K562 (cell line): ENCODE data around the gene TAS1R3. TPM values are rescaled to one million over a fixed set of nuclear protein-coding genes. Genes with fewer than 3 reads are reported as not detected.
A peak's percentile ranks its signal among the peaks of the same experiment; 100 is the strongest.

Experiments
- ATAC-seq: fragments of 200-7000 bp; cut with Tn5 transposase; 3 replicates; pipeline ENCODE4 v1.9.1; 2020; ENCODE audit warnings: moderate library complexity
- BruUV-seq: library from RNA; stranded (reverse); fragments of 400-500 nt; replicated peaks from 2 replicates; lab custom pipeline; 2021; lab: Mats Ljungman, UMichigan
- CTCF ChIA-PET: fragments of 300-600 bp; formaldehyde crosslinking; extraction: SDS; loops from one replicate; lab custom pipeline; 2021; ENCODE audit warnings: low intra/inter-chr PET ratio; lab: Yijun Ruan, JAX
- POLR2A ChIA-PET: fragments of 300-600, 350-650 bp; sonication (Branson Sonifier 250); formaldehyde crosslinking; extraction: SDS; loops from one replicate; lab custom pipeline; 2021; ENCODE audit warnings: antibody characterized with exemption, inconsistent platforms; lab: Yijun Ruan, JAX
- DNase-seq, 4 experiments: peaks; one replicate each; pipeline versions ENCODE4 v3.0.0 to v3.0.0-alpha.2; 2011 to 2018; ENCODE audit warnings: low spot score in 3 of 4, mixed read lengths in 3 of 4; ENCODE audit errors: extremely low read depth in 1 of 4
- FAIRE-seq: peaks from 2 replicates; lab custom pipeline; 2011; peaks lifted over from hg19 to GRCh38; lab: Jason Lieb, UNC
- H2AFZ ChIP-seq: 2 replicates; pipeline ENCODE4 v1.6.0; 2011; ENCODE audit warnings: low read depth, low read length, control low read depth, inconsistent platforms
- H3K27ac ChIP-seq: fragments of 200-600 bp; 3 replicates; pipeline ENCODE4 v1.8.0; 2011; ENCODE audit warnings: low read depth, mild to moderate bottlenecking, control low read depth, inconsistent platforms, low read length, moderate library complexity, mixed read lengths; ENCODE audit errors: extremely low read depth
- H3K27me3 ChIP-seq, 2 experiments: fragments of 300-600 bp in 1 of 2; 2 replicates in 1 of 2; 3 replicates in 1 of 2; pipeline versions ENCODE4 v1.6.0 to v1.8.0; 2011; ENCODE audit warnings: inconsistent platforms in 2 of 2, low read length in 2 of 2, mild to moderate bottlenecking in 1 of 2, mixed read lengths in 1 of 2, moderate library complexity in 1 of 2; ENCODE audit not compliant: control insufficient read depth in 2 of 2, insufficient read depth in 2 of 2
- H3K36me3 ChIP-seq: fragments of 300-600 bp; 3 replicates; pipeline ENCODE4 v1.8.0; 2011; ENCODE audit warnings: mild to moderate bottlenecking, low read length, inconsistent platforms; ENCODE audit not compliant: control insufficient read depth, insufficient read depth
- H3K4me1 ChIP-seq, 2 experiments: fragments of 200-600 bp in 1 of 2; replicated peaks in 1 of 2; 2 replicates in 1 of 2; 3 replicates in 1 of 2; pipeline versions ENCODE4 v1.5.1 to v1.8.0; 2011; ENCODE audit warnings: inconsistent platforms in 2 of 2, low read length in 2 of 2, mild to moderate bottlenecking in 1 of 2, mixed read lengths in 1 of 2, moderate library complexity in 1 of 2; ENCODE audit not compliant: control insufficient read depth in 2 of 2, insufficient read depth in 2 of 2
- H3K4me2 ChIP-seq: 2 replicates; pipeline ENCODE4 v1.6.1; 2011; ENCODE audit warnings: low read length, control low read depth, inconsistent platforms, mixed read lengths; ENCODE audit not compliant: insufficient read depth
- H3K4me3 ChIP-seq: fragments of 200-600 bp; sonication (generic), shearing (Covaris generic); 2 replicates; pipeline ENCODE4 v1.5.1; 2016; ENCODE audit warnings: control low read depth, inconsistent platforms
- H3K79me2 ChIP-seq: fragments of 200-600 bp; 3 replicates; pipeline ENCODE4 v1.8.0; 2011; ENCODE audit warnings: low read length, inconsistent platforms; ENCODE audit not compliant: control insufficient read depth, insufficient read depth
- H3K9ac ChIP-seq, 2 experiments: 2 replicates each; pipeline versions ENCODE4 v1.6.0 to v1.6.1; 2011; ENCODE audit warnings: low read depth in 2 of 2, low read length in 2 of 2, control low read depth in 1 of 2, inconsistent platforms in 1 of 2, mild to moderate bottlenecking in 1 of 2, mixed read lengths in 1 of 2; ENCODE audit not compliant: insufficient read depth in 1 of 2
- H3K9me1 ChIP-seq: one replicate; pipeline ENCODE4 v1.6.0; 2011; ENCODE audit warnings: inconsistent platforms, mild to moderate bottlenecking, low read length, moderate library complexity; ENCODE audit not compliant: control insufficient read depth, insufficient read depth
- H3K9me3 ChIP-seq: replicated peaks from 2 replicates; pipeline ENCODE4 v1.5.1; 2011; ENCODE audit warnings: low read depth, low read length, inconsistent platforms; ENCODE audit not compliant: control insufficient read depth, insufficient read depth
- H4K20me1 ChIP-seq: replicated peaks from 2 replicates; pipeline ENCODE4 v1.6.1; 2011; ENCODE audit warnings: low read length, inconsistent platforms, mixed read lengths; ENCODE audit not compliant: control insufficient read depth, insufficient read depth
- FIP1L1 ChIP-seq: fragments of 200-400 bp; formaldehyde crosslinking; IDR thresholded peaks from 2 replicates; pipeline ENCODE4 v1.6.1; 2018; ENCODE audit warnings: mild to moderate bottlenecking, low read depth, low read length; ENCODE audit not compliant: poor library complexity, severe bottlenecking
- NCOA6 ChIP-seq: fragments of 450-650 bp; IDR thresholded peaks from 2 replicates; pipeline ENCODE4 v1.6.1; 2017; ENCODE audit warnings: mild to moderate bottlenecking
- PHTF2 ChIP-seq: fragments of 250-450 bp; sonication (Bioruptor Pico); IDR thresholded peaks from 2 replicates; pipeline ENCODE4 v1.5.0; 2021; ENCODE audit warnings: mild to moderate bottlenecking
- ZNF121 ChIP-seq: sonication (generic); formaldehyde crosslinking; conservative IDR thresholded peaks from 2 replicates; pipeline ENCODE4 v1.8.0; 2022; ENCODE audit warnings: missing genetic modification reagents
- WGBS: fragments of 100-300 bp; shearing (Covaris generic); methylation state at CpG from one replicate; pipeline ENCODE4 v1.1.6; 2016; ENCODE audit warnings: low coverage, mixed read lengths; ENCODE audit not compliant: insufficient coverage; ENCODE audit errors: missing lambda C conversion rate; 5-methylcytosine and 5-hydroxymethylcytosine counted together
- in situ Hi-C: fragments of 300-500 bp; cut with MboI; formaldehyde crosslinking; loops from 4 replicates; pipeline ENCODE4 v1.15.0; 2018; ENCODE audit warnings: inconsistent platforms, mixed read lengths
- intact Hi-C: fragments of 100-400 bp; cut with micrococcal nuclease; formaldehyde crosslinking; loops from 2 replicates; pipeline ENCODE4 v1.14.2; 2022
- polyA plus RNA-seq, 8 experiments: library from polyadenylated mRNA; depleted of rRNA in 4 of 8; stranded (reverse) in 5 of 8; unstranded in 3 of 8; fragments of >200 nt; fragmentation: Nextera tagmentation in 2 of 8; fragmentation: Illumina TruSeq in 1 of 8; extraction: Ambion mirVana in 2 of 8; extraction: Trizol in 1 of 8; gene quantifications; 2 replicates each; pipeline versions ENCODE4 v1.2.1 to v1.2.3, GENCODE V29; 2011 to 2014; ENCODE audit warnings: inconsistent platforms in 1 of 8, missing spikeins in 1 of 8
- total RNA-seq, 7 experiments: library from RNA; depleted of rRNA in 6 of 7; stranded (reverse); fragments of >200 nt in 6 of 7; fragmentation: Illumina TruSeq in 2 of 7; extraction: Trizol in 2 of 7; gene quantifications; 2 replicates each; pipeline versions ENCODE4 v1.2.1 to v1.2.3, GENCODE V29; 2011 to 2021; ENCODE audit warnings: low replicate concordance in 1 of 7
- TF ChIP-seq, protein P1 (sequence below): fragments of 200-800 bp; sonication (Bioruptor generic); IDR thresholded peaks from 2 replicates; pipeline ENCODE4 v1.6.1; 2017; ENCODE audit warnings: missing genetic modification characterization, missing compliant biosample characterization

Gene TAS1R3
- total and polyA plus RNA-seq, 9 of the 15 experiments (the other 6 are each of a cell fraction or from before 2014, with no cell fraction given): 0.07 to 0.13 TPM; not detected in 7

- ChIA-PET POLR2A (interaction anchor here (2.3 kb wide), 1 partner anchor 9 kb away, joined by 6 read pairs; no protein-coding TSS in a partner anchor), CTCF (no interaction called here)
- no peaks in the 10 kb centered on the region for H3K9me3 ChIP-seq
- intact Hi-C loops: no loop called here
- H2AFZ ChIP-seq: no peak overlapping the region
- H3K4me3 ChIP-seq: no peak overlapping the region
- H3K9me1 ChIP-seq: peaks cover 3% of the 10 kb centered on the region
- BruUV-seq: no TSS peak
- H3K9ac ChIP-seq: no peak overlapping the region; a peak in 1 of 4 replicates
- WGBS: 49% methylated on average over 17 of the region's 22 CpGs
- H3K79me2 ChIP-seq: no peaks in the 10 kb centered on the region
- ATAC-seq: no peak; the same call in 2 of the 3 replicates
- H4K20me1 ChIP-seq: peaks cover 4% of the 10 kb centered on the region; the same call in 1 of the 2 replicates
- peaks cover 2 to 33% of the 10 kb centered on the region in 2 experiments; a peak in 3 of 5 replicates for H3K27me3 ChIP-seq
- H3K36me3 ChIP-seq: no peaks in the 10 kb centered on the region
- in situ Hi-C loops: no loop called here
- H3K4me1 ChIP-seq: peaks cover 0 to 69% of the 10 kb centered on the region in 2 experiments; a peak in 3 of 5 replicates
- H3K4me2 ChIP-seq: no peak overlapping the region
- no peak overlapping the region for H3K27ac ChIP-seq
- FAIRE-seq: no peak
- no peak for DNase-seq
- TF ChIP-seq, protein P1, sequence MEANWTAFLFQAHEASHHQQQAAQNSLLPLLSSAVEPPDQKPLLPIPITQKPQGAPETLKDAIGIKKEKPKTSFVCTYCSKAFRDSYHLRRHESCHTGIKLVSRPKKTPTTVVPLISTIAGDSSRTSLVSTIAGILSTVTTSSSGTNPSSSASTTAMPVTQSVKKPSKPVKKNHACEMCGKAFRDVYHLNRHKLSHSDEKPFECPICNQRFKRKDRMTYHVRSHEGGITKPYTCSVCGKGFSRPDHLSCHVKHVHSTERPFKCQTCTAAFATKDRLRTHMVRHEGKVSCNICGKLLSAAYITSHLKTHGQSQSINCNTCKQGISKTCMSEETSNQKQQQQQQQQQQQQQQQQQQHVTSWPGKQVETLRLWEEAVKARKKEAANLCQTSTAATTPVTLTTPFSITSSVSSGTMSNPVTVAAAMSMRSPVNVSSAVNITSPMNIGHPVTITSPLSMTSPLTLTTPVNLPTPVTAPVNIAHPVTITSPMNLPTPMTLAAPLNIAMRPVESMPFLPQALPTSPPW (CRISPR knock-in tag): no peak
- peak; percentile 20 for TF ChIP-seq FIP1L1
- no peak for TF ChIP-seq NCOA6
- no peak for TF ChIP-seq PHTF2 (CRISPR knock-in tag)
- no peak for TF ChIP-seq ZNF121 (CRISPR knock-in tag)
These were observed 45.9 kb upstream of the TAS1R3 start for GRCh38 chr1:1285102-1285571.
